HG02938 (cell line): Measurements from ENCODE around the gene SULT1A4.
"Not testable (repeated sequence)": the region's sequence is repeated elsewhere in the genome, so short reads cannot be mapped to it uniquely, and the experiment has no call there.

ENCODE experiments used
- ATAC-seq: cut with Tn5 transposase; IDR thresholded peaks from one replicate; pipeline ENCODE4 v1.9.1; 2021; ENCODE audit warnings: mild to moderate bottlenecking, moderate library complexity; ENCODE audit not compliant: unreplicated experiment

SULT1A4 gene

DNA sequence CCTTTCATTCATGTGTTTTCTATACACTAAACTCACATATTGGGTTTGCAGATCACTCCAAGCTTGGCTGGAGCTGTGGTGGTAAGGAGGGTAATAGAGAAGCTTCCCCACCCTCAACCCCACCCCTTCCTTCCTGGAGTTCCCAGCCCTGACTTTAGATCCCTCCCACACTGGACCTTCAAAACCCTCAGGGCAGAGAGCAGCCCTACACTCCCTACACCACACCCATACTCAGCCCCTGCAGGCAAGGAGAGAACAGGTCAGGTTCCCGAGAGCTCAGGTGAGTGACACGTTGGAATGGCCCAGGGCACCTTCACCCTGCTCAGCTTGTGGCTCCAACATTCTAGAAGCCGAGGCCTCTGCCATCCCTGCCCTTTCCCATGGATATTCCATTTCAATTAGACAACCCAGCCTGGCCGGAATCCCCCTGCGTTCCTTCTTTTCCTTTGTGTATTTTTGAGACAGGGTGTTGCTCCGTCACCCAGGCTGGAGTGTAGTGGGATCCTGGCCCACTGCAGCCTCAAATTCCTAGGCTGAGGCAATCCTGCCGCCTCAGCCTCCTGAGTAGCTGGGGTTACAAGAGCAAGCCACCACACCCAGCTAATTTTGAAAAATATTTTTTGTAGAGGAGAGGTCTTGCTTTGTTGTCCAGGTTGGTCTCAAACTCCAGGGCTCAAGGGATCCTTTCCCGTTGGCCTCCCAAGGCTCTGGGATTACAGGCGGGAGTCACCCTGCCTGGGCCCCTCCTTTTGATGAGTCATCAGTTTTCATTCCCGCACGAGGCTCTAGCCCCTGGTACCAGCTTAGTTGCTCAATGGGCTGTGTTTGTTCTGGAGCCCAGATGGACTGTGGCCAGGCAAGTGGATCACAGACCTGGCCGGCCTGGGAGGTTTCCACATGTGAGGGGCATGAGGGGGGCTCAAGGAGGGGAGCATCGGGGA lies at the start of gene SULT1A4:
Gene SULT1A4, plus strand, starts transcription at position 208 of the 941 bp plus-strand sequence. CDS start 1,473 bp downstream, outside the sequence.
- not testable (repeated sequence) for ATAC-seq

DNA sequence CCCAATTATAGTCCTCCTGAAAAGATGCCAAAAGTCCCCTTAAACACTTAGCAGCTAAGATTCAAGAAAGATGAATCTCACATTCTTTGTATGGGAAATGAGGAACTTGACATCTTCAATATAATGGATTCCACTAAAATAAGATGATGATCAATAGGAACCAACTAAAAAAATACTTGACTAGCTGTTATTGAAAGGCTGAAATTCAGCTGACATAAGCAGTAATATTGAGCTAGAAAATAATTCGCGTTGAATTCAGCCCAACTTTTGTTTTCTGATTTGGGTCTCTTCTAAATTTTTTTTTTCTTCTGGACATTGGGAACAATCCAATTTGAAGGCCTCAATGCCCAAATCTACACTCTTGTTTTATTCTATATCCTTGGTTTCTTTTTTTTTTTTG lies 36.1 kb upstream of the SULT1A4 start:
- ATAC-seq: not testable (repeated sequence)

DNA sequence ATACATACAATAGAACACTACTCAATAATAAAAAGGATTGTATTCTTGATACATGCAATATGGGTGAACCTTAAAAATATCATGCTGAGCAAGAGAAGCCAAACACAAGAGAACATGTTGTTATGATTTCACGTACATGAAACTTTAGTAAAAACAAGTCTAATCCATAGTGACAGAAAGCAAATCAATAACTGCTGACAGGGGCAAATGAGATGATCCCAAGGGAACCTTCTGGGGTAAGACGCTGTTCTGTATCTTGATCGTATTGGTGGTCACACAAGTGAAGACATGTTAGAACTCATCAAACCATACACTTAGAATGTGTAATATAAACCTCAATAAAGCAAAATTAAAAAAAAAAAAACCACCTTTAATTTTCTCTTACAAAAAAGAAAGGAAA lies 34.3 kb upstream of the SULT1A4 start:
- ATAC-seq: not testable (repeated sequence)

GRCh38 chr16:29453754-29454153 lies 6.0 kb upstream of the SULT1A4 start:
- peak; percentile 8 for ATAC-seq

GRCh38 chr16:29454269-29454668 lies 5.4 kb upstream of the SULT1A4 start, which contains the start of the genes BOLA2 and SLX1B:
Gene BOLA2 (minus strand): TSS chr16:29454351. CDS start chr16:29454253, 98 bp downstream.
Gene SLX1B (plus strand): TSS chr16:29454533.
- peak; percentile 86 for ATAC-seq

DNA sequence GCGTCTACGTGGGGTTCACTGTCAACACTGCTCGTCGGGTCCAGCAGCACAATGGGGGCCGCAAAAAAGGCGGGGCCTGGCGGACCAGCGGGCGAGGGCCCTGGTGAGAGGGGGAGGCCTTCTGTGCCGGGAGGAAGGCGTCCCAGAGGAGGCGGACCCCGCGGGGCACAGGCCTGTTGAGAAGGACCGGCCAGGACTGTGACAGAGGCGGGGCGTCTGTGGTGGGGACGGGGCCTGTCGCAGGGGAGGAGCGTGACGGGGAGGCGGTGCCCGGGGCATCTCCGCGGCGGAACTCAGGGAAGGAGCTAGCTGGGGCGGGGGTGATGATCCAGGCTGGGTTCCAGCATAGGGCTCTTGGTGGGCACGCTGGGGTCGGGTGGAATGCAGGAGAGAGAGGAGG lies 4.9 kb upstream of the SULT1A4 start:
- peak; percentile 44 for ATAC-seq

DNA sequence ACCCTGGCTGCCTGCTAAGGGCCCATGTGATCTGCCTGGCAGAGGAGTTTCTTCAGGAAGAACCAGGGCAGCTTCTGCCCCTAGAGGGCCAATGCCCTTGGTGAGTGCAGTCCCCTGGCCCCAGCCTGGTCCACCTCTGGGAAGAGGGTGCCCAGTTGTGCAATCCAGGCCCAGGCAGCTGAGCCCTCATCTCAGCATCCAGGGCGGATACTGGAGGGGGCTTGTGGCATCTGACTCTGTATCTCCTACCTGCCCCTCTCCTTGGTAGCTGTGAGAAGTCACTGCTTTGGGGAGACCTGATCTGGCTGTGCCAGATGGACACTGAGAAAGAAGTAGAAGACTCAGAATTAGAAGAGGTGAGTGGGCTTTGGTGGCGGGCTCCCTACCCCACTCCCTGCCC lies 2.1 kb upstream of the SULT1A4 start:
- not testable (repeated sequence) for ATAC-seq

DNA sequence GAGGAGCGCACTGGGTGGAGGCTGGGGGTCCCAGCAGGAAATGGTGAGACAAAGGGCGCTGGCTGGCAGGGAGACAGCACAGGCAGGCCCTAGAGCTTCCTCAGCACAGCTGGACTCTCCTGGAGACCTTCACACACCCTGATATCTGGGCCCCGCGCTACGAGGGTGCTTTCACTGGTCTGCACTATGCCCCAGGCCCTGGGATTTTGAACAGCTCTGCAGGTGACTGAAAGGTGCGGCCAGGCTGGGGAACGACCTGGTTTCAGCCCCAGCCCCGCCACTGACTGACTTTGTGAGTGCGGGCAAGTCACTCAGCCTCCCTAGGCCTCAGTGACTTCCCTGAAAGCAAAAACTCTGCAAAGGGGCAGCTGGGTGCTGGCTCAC lies 926 bp downstream of the SULT1A4 start:
- ATAC-seq: not testable (repeated sequence)

GRCh38 chr16:29465985-29466824 lies 6.5 kb downstream of the SULT1A4 start:
- not testable (repeated sequence) for ATAC-seq

DNA sequence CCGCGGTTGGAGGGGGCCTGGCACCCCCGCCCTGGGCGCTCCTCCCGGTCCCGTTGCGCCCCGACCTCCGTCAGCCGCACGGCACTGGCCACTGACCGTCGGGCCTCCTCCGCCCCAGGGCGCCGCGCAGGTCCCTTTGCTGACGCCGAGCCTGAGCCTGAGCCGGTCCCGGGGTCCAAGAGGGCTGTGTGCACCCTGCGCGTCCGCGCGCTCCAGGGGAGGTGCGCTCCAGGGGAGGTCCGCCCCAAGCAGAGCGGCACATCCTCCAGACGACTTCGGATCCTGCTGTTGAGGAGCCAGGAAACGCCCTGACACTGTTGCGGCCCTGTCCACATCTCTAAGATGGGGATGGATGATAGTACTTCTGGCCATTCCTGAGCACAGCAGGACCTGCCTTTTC lies 7.2 kb downstream of the SULT1A4 start:
- not testable (repeated sequence) for ATAC-seq

DNA sequence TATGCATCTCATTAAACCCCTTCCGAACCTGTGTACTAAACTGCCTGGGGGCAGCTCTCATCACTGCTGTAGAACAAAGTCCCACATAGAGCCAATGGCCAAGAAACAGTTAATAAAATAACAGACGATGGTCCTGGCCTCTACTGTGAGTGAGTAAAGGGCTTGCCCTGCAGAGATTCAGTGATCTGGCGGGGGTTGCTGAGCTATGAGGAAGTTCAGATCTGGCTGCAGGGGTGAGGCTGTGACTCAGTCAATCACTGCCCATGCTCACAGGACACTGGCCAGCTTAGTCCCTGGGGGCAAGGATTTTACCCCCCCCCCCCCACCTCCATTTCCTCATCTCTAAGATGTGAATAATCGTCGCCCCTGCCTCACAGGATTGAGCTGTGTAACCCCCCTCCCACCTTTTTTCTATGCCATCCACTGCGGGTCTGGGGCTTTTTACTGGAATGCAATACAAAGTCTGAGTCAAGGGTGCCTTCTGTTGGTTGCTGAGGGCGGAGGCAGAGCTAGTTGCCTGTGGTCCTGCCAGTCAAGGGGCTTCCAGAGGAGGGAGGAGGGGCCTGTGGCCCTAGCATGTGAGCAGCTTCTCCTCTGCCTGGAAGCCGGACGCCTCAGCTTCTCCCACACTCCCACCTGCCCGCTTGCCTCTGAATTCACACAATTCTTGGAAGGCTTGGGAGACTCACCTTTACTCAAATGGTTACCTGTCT lies 8.1 kb downstream of the SULT1A4 start:
- not testable (repeated sequence) for ATAC-seq

GRCh38 chr16:29469660-29470059 lies 9.9 kb downstream of the SULT1A4 start:
- ATAC-seq: not testable (repeated sequence)

DNA sequence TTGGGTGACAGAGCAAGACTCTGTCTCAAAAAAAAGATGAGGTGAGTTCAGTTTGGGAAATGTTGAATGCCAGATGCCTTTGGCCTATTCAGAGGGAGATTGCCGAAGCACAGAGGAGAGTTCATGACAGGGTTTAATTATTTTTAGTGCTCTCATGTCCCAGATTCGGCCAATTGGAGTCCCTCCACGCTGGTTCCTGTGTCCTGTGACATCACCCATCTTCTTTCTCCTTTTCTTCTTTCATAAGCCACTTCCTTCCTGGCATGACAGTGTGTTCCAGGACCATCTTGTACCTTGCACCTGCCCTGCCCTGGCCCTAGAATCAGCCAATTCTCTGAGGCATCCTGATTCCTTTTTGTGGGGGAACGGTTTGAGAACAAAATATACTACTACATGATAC lies 12.4 kb downstream of the SULT1A4 start:
- ATAC-seq: not testable (repeated sequence)

- not testable (repeated sequence) for ATAC-seq
These were observed 22.6 kb downstream of the SULT1A4 start for GRCh38 chr16:29482276-29482675.

DNA sequence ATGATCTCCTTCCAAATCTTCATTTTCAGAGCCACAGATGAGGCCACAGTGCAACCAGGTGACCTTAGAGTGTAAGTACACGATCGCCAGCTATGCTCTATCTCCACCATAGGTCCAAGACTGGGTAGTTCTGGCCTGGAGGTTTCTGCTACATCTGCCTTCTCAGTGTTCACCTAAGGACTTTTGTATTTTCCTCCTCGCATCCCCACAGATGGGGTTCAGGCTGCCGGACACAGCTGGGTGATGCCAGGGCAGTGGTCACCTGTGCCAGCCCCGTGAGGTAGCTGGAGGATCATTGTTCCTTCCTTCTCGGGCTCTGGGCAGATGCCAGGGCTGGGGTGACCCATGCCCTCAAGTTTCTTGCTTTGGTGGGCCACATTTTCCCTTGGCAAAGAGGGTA lies 46.6 kb downstream of the SULT1A4 start, which contains the start of gene NPIPB12:
Gene NPIPB12, minus strand, starts transcription at position 101 of the 400 bp plus-strand sequence.
- not testable (repeated sequence) for ATAC-seq
